HG02852 (cell line): ENCODE results near the gene VPS41.
A peak's percentile ranks its signal among the peaks of the same experiment; 100 is the strongest.
"Not testable (repeated sequence)": the region's sequence is repeated elsewhere in the genome, so short reads cannot be mapped to it uniquely, and the experiment has no call there.

Experiments
- ATAC-seq: cut with Tn5 transposase; IDR thresholded peaks from one replicate; pipeline ENCODE4 v1.9.1; 2021; ENCODE audit warnings: mild to moderate bottlenecking, moderate library complexity; ENCODE audit not compliant: unreplicated experiment

Gene VPS41

GRCh38 chr7:38908759-38909335 lies at the start of gene VPS41:
TSS of gene VPS41 (minus strand) at chr7:38909191. CDS start at chr7:38909174, 17 bp downstream.
- peak; percentile 97 for ATAC-seq

- ATAC-seq = no peak
Measured at GRCh38 chr7:38955892-38956291, 46.9 kb upstream of the VPS41 start.

GRCh38 chr7:38953971-38954370 lies 45.0 kb upstream of the VPS41 start:
- ATAC-seq = no peak

- ATAC-seq = no peak
Measured at GRCh38 chr7:38953227-38953626, 44.2 kb upstream of the VPS41 start.

- ATAC-seq = no peak
Measured at GRCh38 chr7:38951213-38951612, 42.2 kb upstream of the VPS41 start.

GRCh38 chr7:38950309-38950708 lies 41.3 kb upstream of the VPS41 start:
- ATAC-seq = no peak

- not testable (repeated sequence) for ATAC-seq
Measured at GRCh38 chr7:38947541-38947940, 38.5 kb upstream of the VPS41 start.

GRCh38 chr7:38942431-38943051 lies 33.5 kb upstream of the VPS41 start:
- no peak for ATAC-seq

GRCh38 chr7:38940774-38941173 lies 31.8 kb upstream of the VPS41 start:
- no peak for ATAC-seq

- no peak for ATAC-seq
Measured at GRCh38 chr7:38938589-38938988, 29.6 kb upstream of the VPS41 start.

GRCh38 chr7:38938001-38938485 lies 29.1 kb upstream of the VPS41 start:
- ATAC-seq = no peak

- ATAC-seq = no peak
Measured at GRCh38 chr7:38936641-38937040, 27.6 kb upstream of the VPS41 start.

- ATAC-seq = no peak
Measured at GRCh38 chr7:38934536-38934935, 25.5 kb upstream of the VPS41 start.

GRCh38 chr7:38934051-38934450 lies 25.1 kb upstream of the VPS41 start:
- no peak for ATAC-seq

GRCh38 chr7:38932509-38933168 lies 23.6 kb upstream of the VPS41 start:
- ATAC-seq = peak; percentile 94

GRCh38 chr7:38929460-38930171 lies 20.6 kb upstream of the VPS41 start:
- ATAC-seq = no peak

GRCh38 chr7:38928506-38928905 lies 19.5 kb upstream of the VPS41 start:
- ATAC-seq = no peak

GRCh38 chr7:38927751-38928150 lies 18.8 kb upstream of the VPS41 start:
- no peak for ATAC-seq

- ATAC-seq = no peak
Measured at GRCh38 chr7:38920731-38921130, 11.7 kb upstream of the VPS41 start.

GRCh38 chr7:38916396-38916795 lies 7.4 kb upstream of the VPS41 start:
- ATAC-seq = no peak

- ATAC-seq = no peak
Measured at GRCh38 chr7:38909870-38910269, 879 bp upstream of the VPS41 start.

GRCh38 chr7:38907766-38908165 lies 1.2 kb downstream of the VPS41 start:
- no peak for ATAC-seq
